Epithelial cell of proximal tubule (primary cell): ENCODE measurements around the gene EBNA1BP2. TPM values are rescaled to one million over a fixed set of nuclear protein-coding genes. Genes with fewer than 3 reads are reported as not detected.
A peak's percentile ranks its signal among the peaks of the same experiment; 100 is the strongest.
"Not testable (repeated sequence)": the region's sequence is repeated elsewhere in the genome, so short reads cannot be mapped to it uniquely, and the experiment has no call there.

Source experiments
- DNase-seq: peaks from one replicate; pipeline ENCODE4 v3.0.0-alpha.2; 2011; ENCODE audit warnings: low read depth
- H3K4me3 ChIP-seq: 2 replicates; pipeline ENCODE4 v1.5.1; 2011; ENCODE audit warnings: low read depth, mild to moderate bottlenecking, low read length
- CTCF ChIP-seq: conservative IDR thresholded peaks from 2 replicates; pipeline ENCODE4 v1.5.1; 2012; ENCODE audit warnings: low read depth, mild to moderate bottlenecking, low read length
- total RNA-seq: library from RNA; depleted of rRNA; stranded (reverse); fragments of >200 nt; gene quantifications from 2 replicates; pipeline ENCODE4 v1.2.3, GENCODE V29; 2015

Gene EBNA1BP2, protein sequence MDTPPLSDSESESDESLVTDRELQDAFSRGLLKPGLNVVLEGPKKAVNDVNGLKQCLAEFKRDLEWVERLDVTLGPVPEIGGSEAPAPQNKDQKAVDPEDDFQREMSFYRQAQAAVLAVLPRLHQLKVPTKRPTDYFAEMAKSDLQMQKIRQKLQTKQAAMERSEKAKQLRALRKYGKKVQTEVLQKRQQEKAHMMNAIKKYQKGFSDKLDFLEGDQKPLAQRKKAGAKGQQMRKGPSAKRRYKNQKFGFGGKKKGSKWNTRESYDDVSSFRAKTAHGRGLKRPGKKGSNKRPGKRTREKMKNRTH
- 117 and 173 TPM in 2 replicates for total RNA-seq

DNA sequence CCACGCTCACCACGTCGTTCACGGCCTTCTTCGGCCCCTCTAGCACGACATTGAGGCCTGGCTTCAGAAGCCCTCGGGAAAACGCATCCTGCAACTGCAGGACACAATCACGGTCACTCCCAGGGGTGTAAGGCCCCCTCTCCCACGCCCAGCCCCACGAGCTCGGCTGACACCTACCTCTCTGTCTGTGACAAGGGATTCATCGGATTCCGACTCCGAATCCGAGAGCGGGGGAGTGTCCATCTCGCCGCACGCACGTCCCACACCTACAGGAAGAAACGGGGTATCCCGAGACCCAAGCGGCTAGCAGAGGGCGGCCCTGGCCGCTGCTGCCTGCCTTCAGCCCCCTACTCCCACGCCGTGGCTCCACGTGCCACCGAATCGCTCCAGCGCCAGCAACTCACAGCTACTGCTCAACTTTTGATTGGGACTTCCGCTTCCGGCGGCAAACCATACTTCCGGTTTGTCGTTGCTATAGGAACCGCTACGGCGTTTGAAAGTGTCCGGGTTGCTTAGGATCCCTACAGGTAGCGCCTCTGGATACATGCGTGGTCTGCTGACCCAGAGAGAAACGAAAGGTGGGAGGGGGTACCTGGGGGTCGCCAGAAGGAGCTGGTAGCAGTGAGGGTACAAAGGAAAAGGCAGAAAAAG lies at the start of gene EBNA1BP2, which contains the start of gene CFAP57:
Gene EBNA1BP2, minus strand, starts transcription at position 415 of the 651 bp plus-strand sequence. Its CDS starts 172 bp downstream, at position 243.
Gene CFAP57, plus strand, starts transcription at position 455 of the 651 bp plus-strand sequence. CDS start 424 bp downstream, outside the sequence.
- peak; percentile 78 for DNase-seq
- no peak for TF ChIP-seq CTCF
- H3K4me3 ChIP-seq: peak within 1 kb of the TSS; percentile 82

- no peak for TF ChIP-seq CTCF
- DNase-seq: no peak
- no peak overlapping the region for H3K4me3 ChIP-seq
These were observed 49.7 kb upstream of the EBNA1BP2 start for GRCh38 chr1:43221797-43222196.

GRCh38 chr1:43220905-43221778 lies 49.1 kb upstream of the EBNA1BP2 start:
- no peak overlapping the region for H3K4me3 ChIP-seq
- no peak for TF ChIP-seq CTCF
- DNase-seq: no peak

GRCh38 chr1:43217747-43218146 lies 45.7 kb upstream of the EBNA1BP2 start:
- no peak for DNase-seq
- no peak for TF ChIP-seq CTCF
- H3K4me3 ChIP-seq: no peak overlapping the region

GRCh38 chr1:43214501-43215444 lies 42.7 kb upstream of the EBNA1BP2 start:
- no peak overlapping the region for H3K4me3 ChIP-seq
- TF ChIP-seq CTCF: no peak
- DNase-seq: no peak

DNA sequence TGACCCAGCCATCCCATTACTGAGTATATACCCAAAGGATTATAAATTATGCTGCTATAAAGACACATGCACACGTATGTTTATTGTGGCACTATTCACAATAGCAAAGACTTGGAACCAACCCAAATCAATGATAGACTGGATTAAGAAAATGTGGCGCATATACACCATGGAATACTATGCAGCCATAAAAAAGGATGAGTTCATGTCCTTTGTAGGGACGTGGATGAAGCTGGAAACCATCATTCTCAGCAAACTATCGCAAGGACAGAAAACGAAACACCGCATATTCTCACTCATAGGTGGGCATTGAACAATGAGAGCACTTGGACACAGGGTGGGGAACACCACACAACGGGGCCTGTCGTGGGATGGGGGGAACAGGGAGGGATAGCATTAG lies 36.2 kb upstream of the EBNA1BP2 start:
- H3K4me3 ChIP-seq, DNase-seq: not testable (repeated sequence)
